ENCODE data around the gene AGBL4. TPM values are rescaled to one million over a fixed set of nuclear protein-coding genes. Genes with fewer than 3 reads are reported as not detected.

Gene AGBL4
- total RNA-seq, 1 donor from 2014 or later = not detected

DNA sequence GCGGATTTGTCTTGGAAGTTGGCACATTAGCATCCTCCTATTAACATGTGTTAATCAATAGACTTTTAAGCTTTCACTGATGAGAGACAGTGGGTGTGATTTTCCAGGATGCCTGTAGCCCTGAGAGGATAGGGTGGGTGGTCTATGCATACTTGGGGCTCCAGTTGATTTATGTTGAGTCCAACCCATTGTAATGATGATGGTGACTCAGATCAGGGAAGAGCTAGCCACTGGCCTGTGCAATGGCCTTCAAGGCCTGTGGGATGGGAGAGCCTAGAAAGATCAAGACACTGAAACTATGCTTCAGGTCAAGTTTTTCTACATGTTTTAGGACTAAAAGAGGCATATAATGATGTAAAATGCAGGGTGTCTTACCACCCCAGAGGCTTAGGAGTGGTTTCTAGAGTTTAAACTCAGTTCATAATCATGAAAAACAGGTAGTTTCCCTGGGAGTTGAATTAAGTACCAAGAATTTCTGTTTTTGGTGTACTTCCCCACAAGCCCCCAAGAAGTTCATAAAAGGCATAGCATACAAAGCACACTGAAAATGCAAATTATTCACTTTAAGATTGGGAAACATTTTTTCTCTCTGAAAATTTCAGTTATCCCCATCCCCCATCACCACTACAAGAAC, 1267.0 kb downstream of the AGBL4 start:
- H3K4me3 Mint-ChIP-seq (ENCODE audit: low read depth) = no peak overlapping the region
- H3K36me3 Mint-ChIP-seq (ENCODE audit: low read depth) = peaks cover 31% of the 10 kb centered on the region
- H3K27ac Mint-ChIP-seq = no peak overlapping the region

DNA sequence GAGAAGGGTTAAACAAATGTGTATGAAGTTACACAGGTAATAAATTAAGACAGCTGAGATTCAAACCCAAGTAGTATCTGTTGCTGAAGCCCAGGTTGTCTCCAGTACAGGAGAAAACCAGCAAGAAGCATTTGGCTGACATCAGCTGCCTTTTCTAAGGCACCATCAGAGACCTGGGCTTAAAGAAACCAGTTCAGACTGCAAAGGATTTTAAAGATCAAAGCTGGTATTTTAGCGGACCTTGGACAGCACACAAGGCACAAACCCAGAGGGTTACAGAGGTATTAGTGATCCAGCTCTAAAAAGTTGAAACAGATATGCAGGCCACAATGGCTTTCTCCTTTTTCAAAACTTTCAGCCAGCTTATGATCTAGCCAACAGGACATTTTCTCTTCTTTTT, 1270.5 kb downstream of the AGBL4 start:
- Mint-ChIP-seq H3K4me3 (ENCODE audit: low read depth) (no peak overlapping the region), H3K27me3 (ENCODE audit: low read depth) (no peaks in the 10 kb centered on the region), H3K36me3 (ENCODE audit: low read depth) (peaks cover 22% of the 10 kb centered on the region), H3K4me1 (ENCODE audit: low read depth) (peaks cover 8% of the 10 kb centered on the region), H3K27ac (no peak overlapping the region), H3K9me3 (no peaks in the 10 kb centered on the region)
- intact Hi-C loops (cut with micrococcal nuclease) = no loop called here
- DNase-seq (ENCODE audit: low spot score) = no peak

More for the DNA sequence above, 1267.0 kb downstream of the AGBL4 start:
- intact Hi-C loops (cut with micrococcal nuclease) = no loop called here
- H3K4me1 Mint-ChIP-seq (ENCODE audit: low read depth) = peaks cover 25% of the 10 kb centered on the region
- no peak for DNase-seq (ENCODE audit: low spot score)
- H3K27me3 Mint-ChIP-seq (ENCODE audit: low read depth) = no peaks in the 10 kb centered on the region
- H3K9me3 Mint-ChIP-seq = no peaks in the 10 kb centered on the region

DNA sequence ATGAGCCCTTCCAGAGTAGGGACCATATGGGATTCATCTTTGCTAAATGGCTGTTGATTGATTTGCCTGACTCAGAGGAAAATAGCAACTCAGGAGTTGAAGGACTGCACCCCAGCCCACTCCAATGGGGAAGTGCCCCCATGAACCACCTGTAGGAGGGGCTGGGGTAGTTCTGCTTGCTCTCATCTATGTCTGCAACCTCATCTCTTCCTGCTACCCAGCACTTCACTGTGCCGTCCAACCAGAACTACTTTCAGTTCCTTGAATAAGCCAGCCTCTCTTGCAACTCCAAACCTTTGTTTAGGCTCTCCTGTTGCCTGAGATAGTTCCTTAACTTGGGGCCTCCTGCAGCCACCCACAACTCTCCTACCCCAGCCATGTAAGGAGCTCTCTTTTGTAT, 1273.6 kb downstream of the AGBL4 start:
- H3K4me3 Mint-ChIP-seq (ENCODE audit: low read depth) = no peak overlapping the region
- no peak for DNase-seq (ENCODE audit: low spot score)
- H3K9me3 Mint-ChIP-seq = no peaks in the 10 kb centered on the region
- H3K36me3 Mint-ChIP-seq (ENCODE audit: low read depth) = peaks cover 2% of the 10 kb centered on the region
- H3K27ac Mint-ChIP-seq = no peak overlapping the region
- intact Hi-C loops (cut with micrococcal nuclease) = no loop called here
- H3K4me1 Mint-ChIP-seq (ENCODE audit: low read depth) = no peaks in the 10 kb centered on the region
- no peaks in the 10 kb centered on the region for H3K27me3 Mint-ChIP-seq (ENCODE audit: low read depth)

DNA sequence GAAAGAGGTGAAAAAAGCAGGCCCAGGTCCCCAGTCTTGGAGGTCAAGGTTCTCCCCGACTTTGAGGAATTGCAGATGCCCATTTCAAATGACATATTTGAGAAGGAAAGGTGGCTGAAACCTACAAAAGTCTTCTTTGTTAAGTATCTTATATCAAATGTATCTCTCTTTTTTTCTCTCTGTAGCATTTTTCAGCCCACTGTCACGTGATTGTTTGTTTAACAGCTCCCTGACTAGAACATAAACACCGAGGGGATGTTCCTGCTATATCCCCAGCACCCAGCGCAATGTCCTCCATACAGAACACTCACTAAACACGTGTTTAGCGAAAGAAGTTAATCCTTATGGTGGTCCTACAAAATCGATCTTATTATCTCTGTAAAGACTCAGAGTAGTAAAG, 1274.7 kb downstream of the AGBL4 start:
- Mint-ChIP-seq H3K27me3 (ENCODE audit: low read depth) (no peaks in the 10 kb centered on the region), H3K36me3 (ENCODE audit: low read depth) (peaks cover 2% of the 10 kb centered on the region)
- DNase-seq (ENCODE audit: low spot score) = no peak

DNA sequence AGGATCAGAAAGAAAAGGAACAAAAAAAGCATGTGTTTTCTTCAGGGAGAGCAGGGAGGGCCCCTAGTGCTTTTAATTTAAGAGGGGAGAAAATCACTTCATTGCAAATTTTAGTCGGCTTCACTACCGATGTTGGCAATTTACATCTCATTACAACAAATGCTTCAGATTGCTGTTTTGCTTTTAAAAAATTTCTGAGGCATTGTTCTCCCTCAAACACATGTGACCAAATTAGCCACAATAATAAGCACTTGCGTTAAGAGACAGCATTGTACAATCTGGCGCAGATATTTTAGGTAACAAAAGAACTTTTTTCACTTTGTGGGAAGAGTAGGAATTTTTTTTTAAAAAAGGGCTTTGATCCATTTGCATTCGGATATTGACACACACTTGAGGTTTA, 1276.8 kb downstream of the AGBL4 start:
- DNase-seq (ENCODE audit: low spot score) = no peak
- H3K27ac Mint-ChIP-seq = no peak overlapping the region
- H3K4me1 Mint-ChIP-seq (ENCODE audit: low read depth) = no peaks in the 10 kb centered on the region
- H3K27me3 Mint-ChIP-seq (ENCODE audit: low read depth) = no peaks in the 10 kb centered on the region
- H3K36me3 Mint-ChIP-seq (ENCODE audit: low read depth) = peaks cover 6% of the 10 kb centered on the region
- intact Hi-C loops (cut with micrococcal nuclease) = no loop called here
- H3K9me3 Mint-ChIP-seq = no peaks in the 10 kb centered on the region
- no peak overlapping the region for H3K4me3 Mint-ChIP-seq (ENCODE audit: low read depth)

More for the DNA sequence above, 1274.7 kb downstream of the AGBL4 start:
- Mint-ChIP-seq H3K9me3 (no peaks in the 10 kb centered on the region), H3K27ac (no peak overlapping the region), H3K4me1 (ENCODE audit: low read depth) (no peaks in the 10 kb centered on the region), H3K4me3 (ENCODE audit: low read depth) (no peak overlapping the region)
- intact Hi-C loops (cut with micrococcal nuclease) = no loop called here

DNA sequence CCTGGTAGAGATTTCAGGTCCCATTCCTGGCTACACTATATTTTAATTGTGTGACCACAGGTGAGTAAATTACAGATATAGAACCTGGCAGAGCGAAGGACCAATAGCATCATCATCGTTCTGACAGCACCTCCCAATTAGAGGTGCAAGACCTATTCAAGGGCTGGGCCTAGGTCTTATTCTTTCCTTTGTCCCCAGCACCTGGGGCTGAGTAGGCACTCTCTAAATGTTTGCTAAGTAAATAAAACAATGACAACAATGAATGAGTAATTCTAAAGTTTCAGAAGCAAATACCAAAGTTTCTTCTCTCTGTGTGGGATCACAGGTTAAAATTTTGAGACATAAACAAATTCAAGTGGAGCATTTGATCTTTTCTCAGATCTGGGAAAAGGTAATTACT, 1279.7 kb downstream of the AGBL4 start:
- peaks cover 18% of the 10 kb centered on the region for H3K36me3 Mint-ChIP-seq (ENCODE audit: low read depth)
- intact Hi-C loops (cut with micrococcal nuclease) = no loop called here

DNA sequence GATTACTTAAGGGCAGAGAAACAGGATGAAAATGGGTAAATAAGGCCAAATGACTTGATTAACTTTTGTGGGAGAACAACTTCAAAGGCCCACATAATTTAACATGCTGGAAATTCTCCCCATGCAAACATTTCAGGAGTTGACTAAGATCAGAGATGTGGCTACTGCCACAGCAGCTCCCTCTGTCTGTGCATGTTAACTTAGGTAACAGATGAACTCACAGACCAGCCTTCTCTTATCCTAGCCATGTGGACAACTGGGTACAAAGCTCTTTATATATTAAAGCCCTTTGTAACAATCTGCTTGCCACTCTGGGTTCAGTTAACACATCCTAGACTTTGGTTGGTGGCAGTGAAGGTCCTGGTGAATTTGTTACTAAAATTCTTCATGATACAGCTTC, 1280.3 kb downstream of the AGBL4 start:
- H3K9me3 Mint-ChIP-seq = no peaks in the 10 kb centered on the region
- no peaks in the 10 kb centered on the region for H3K27me3 Mint-ChIP-seq (ENCODE audit: low read depth)
- H3K27ac Mint-ChIP-seq = no peak overlapping the region
- intact Hi-C loops (cut with micrococcal nuclease) = no loop called here
- peaks cover 18% of the 10 kb centered on the region for H3K36me3 Mint-ChIP-seq (ENCODE audit: low read depth)
- no peaks in the 10 kb centered on the region for H3K4me1 Mint-ChIP-seq (ENCODE audit: low read depth)
- no peak for DNase-seq (ENCODE audit: low spot score)
- no peak overlapping the region for H3K4me3 Mint-ChIP-seq (ENCODE audit: low read depth)

More for the DNA sequence above, 1279.7 kb downstream of the AGBL4 start:
- Mint-ChIP-seq H3K27ac (no peak overlapping the region), H3K9me3 (no peaks in the 10 kb centered on the region), H3K4me1 (ENCODE audit: low read depth) (no peaks in the 10 kb centered on the region), H3K4me3 (ENCODE audit: low read depth) (no peak overlapping the region), H3K27me3 (ENCODE audit: low read depth) (no peaks in the 10 kb centered on the region)
- no peak for DNase-seq (ENCODE audit: low spot score)

DNA sequence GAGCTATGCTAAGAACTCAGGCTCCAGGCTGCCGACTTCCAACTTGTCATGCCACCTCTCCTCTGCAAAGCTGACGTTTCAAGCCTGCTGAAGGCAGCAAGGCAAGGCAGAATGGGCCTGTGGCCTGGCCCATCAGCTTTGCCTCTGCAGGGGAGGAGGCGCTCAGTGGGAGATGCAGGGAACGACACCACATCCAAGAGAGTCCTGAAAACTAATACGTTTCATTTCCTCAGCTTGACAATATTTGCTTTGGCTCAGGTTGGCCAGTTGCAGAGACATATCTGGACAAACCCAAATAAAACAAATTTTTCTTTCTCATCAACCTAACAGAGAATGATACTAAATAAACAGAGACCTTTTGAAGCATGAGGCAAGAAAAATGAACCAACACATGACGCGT, 1282.4 kb downstream of the AGBL4 start:
- no peak for DNase-seq (ENCODE audit: low spot score)
- Mint-ChIP-seq H3K36me3 (ENCODE audit: low read depth) (peaks cover 18% of the 10 kb centered on the region), H3K4me3 (ENCODE audit: low read depth) (no peak overlapping the region), H3K4me1 (ENCODE audit: low read depth) (no peaks in the 10 kb centered on the region), H3K27ac (no peak overlapping the region), H3K27me3 (ENCODE audit: low read depth) (no peaks in the 10 kb centered on the region), H3K9me3 (no peaks in the 10 kb centered on the region)
- intact Hi-C loops (cut with micrococcal nuclease) = no loop called here

DNA sequence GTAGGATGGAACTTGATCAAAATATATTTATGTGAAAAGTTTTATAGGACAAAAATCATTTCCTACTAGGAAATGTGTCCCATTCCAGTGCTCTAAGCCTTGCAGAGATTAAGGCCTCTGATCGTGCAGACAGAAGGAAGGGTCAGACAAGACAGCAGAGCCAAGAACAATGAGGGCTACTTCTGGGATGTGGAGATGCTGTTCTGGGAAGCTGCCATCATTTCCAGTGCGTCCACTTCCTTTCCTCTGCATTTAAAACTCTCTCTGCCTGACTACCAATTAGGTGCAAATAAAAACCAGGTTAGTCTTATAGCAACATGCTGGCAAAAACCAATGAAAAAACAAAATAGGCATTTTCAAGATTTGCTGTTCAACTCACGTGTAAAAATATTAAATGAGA, 1283.1 kb downstream of the AGBL4 start:
- no peak for DNase-seq (ENCODE audit: low spot score)
- no peak overlapping the region for H3K4me3 Mint-ChIP-seq (ENCODE audit: low read depth)
- no peaks in the 10 kb centered on the region for H3K27me3 Mint-ChIP-seq (ENCODE audit: low read depth)
- H3K36me3 Mint-ChIP-seq (ENCODE audit: low read depth) = peaks cover 18% of the 10 kb centered on the region
- intact Hi-C loops (cut with micrococcal nuclease) = no loop called here
- no peak overlapping the region for H3K27ac Mint-ChIP-seq
- no peaks in the 10 kb centered on the region for H3K4me1 Mint-ChIP-seq (ENCODE audit: low read depth)
- H3K9me3 Mint-ChIP-seq = no peaks in the 10 kb centered on the region

DNA sequence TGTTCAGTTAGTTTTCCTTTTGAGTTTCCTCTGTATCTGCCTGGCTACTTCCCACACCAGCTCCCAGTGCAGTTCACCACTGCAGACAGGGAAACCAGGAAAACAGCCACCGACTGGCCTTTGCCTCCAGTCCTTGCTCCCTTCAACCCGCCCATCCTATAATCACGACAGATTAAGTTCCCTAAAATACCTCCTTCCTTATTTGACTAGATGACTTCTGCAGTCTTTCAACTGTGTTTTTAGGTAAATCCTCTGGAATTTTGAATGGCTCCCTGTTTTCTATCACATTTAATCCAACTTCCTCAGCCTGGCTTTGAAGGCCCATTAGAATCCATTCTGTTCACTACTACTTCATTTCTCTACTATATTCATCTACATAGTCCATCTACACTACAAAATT, 1284.7 kb downstream of the AGBL4 start:
- no peak overlapping the region for H3K4me3 Mint-ChIP-seq (ENCODE audit: low read depth)
- H3K27ac Mint-ChIP-seq = no peak overlapping the region
- intact Hi-C loops (cut with micrococcal nuclease) = no loop called here
- H3K36me3 Mint-ChIP-seq (ENCODE audit: low read depth) = peaks cover 22% of the 10 kb centered on the region
- DNase-seq (ENCODE audit: low spot score) = no peak
- no peaks in the 10 kb centered on the region for H3K27me3 Mint-ChIP-seq (ENCODE audit: low read depth)
- no peaks in the 10 kb centered on the region for H3K4me1 Mint-ChIP-seq (ENCODE audit: low read depth)
- H3K9me3 Mint-ChIP-seq = no peaks in the 10 kb centered on the region

DNA sequence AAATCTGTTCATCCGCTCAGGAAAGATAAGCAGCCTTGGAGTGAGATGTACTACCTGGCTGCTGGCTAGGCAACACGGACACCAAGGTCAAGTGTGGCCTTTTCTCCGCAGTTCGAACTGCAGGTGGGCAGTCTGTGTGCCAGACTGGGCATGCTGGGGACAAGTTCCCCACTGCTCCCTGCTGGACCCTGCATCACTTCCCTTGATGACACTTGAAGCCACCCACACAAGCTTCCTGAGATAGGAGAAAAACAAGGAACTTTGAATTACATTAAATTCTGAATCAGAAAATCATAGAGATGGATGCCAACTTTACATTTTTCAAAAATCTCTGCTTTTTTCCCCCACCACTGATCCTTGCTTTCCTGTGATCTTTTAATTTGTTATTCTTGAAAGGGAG, 1285.4 kb downstream of the AGBL4 start:
- intact Hi-C loops (cut with micrococcal nuclease) = no loop called here
- DNase-seq (ENCODE audit: low spot score) = no peak
- Mint-ChIP-seq H3K9me3 (no peaks in the 10 kb centered on the region), H3K36me3 (ENCODE audit: low read depth) (peaks cover 22% of the 10 kb centered on the region), H3K27ac (no peak overlapping the region), H3K4me3 (ENCODE audit: low read depth) (no peak overlapping the region), H3K4me1 (ENCODE audit: low read depth) (no peaks in the 10 kb centered on the region), H3K27me3 (ENCODE audit: low read depth) (no peaks in the 10 kb centered on the region)

DNA sequence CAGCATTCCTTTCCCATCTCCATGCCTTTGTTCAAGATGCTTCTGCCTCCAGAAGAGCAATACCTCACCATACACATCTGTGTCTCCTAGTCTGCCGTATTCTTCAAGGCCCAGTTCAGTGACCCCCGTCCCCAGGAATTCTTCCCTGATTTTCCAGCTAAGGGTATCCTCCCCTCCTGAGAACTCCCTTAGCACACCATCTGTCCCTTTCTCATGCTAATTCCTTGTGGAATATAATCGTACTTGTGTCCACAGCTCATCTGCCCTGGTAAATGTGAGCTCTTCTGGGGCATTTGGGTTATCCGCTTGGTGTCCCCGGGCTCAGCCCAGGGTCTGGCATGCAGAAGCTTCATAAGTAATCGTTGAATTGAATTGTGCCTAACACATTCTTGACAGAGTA, 1288.0 kb downstream of the AGBL4 start:
- H3K4me1 Mint-ChIP-seq (ENCODE audit: low read depth) = no peaks in the 10 kb centered on the region
- intact Hi-C loops (cut with micrococcal nuclease) = no loop called here
- peaks cover 10% of the 10 kb centered on the region for H3K36me3 Mint-ChIP-seq (ENCODE audit: low read depth)
- H3K27me3 Mint-ChIP-seq (ENCODE audit: low read depth) = no peaks in the 10 kb centered on the region
- no peak overlapping the region for H3K27ac Mint-ChIP-seq
- no peak overlapping the region for H3K4me3 Mint-ChIP-seq (ENCODE audit: low read depth)
- DNase-seq (ENCODE audit: low spot score) = no peak
- H3K9me3 Mint-ChIP-seq = no peaks in the 10 kb centered on the region

DNA sequence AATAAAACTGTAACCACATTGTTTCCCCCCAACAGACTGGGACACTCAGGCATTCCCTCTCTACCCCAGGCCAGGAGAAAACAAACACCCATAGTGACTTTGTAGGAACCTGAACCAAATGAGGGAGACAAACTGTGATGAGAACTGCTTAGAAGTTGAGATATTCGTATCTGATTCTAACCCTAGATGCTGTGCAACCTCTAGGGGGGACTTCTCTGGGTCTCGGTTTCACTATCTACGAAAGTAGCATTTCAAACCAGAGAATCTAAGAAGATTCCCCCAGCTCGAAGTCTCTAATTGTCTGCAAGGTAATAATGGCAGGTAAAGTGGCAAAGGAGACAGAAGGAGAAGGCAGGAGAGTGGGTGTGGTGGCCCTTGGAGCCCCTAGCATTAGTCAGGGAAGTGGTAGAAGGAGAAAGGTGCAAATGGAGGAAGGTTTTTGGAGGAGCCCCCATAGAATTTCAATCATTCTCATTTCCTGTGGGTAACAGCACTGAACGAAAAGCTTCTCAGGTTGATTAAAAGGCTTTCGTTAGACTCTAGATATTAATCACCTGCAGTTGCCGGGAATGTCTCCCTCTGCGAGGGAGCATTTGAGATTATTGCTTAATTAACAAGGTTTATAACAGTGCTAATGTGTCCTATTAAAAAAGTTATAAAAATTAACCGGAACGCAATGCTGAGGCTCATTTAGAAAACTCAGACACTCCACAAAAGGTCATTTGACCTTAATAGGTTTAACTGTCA, 1293.4 kb downstream of the AGBL4 start:
- DNase-seq (ENCODE audit: low spot score) = no peak
- Mint-ChIP-seq H3K4me1 (ENCODE audit: low read depth) (no peaks in the 10 kb centered on the region), H3K4me3 (ENCODE audit: low read depth) (no peak overlapping the region), H3K9me3 (no peaks in the 10 kb centered on the region), H3K27me3 (ENCODE audit: low read depth) (no peaks in the 10 kb centered on the region), H3K36me3 (ENCODE audit: low read depth) (peaks cover 4% of the 10 kb centered on the region), H3K27ac (no peak overlapping the region)
- intact Hi-C loops (cut with micrococcal nuclease) = no loop called here
